NCI-H1105 treated with DMSO at 0.1 percent for 48 hours (cell line): Measurements from ENCODE around the gene CAPN15.

Experiments
- DNase-seq: peaks from one replicate; lab custom pipeline; 2025; lab: John Stamatoyannopoulos, UW

CAPN15 gene

GRCh38 chr16:578232-578869 lies 50.8 kb downstream of the CAPN15 start:
- no peak for DNase-seq

GRCh38 chr16:578870-579405 lies 51.4 kb downstream of the CAPN15 start:
- no peak for DNase-seq

- no peak for DNase-seq
Measured at GRCh38 chr16:580141-580945, 52.8 kb downstream of the CAPN15 start.

- DNase-seq: no peak
Measured at GRCh38 chr16:580946-581498, 53.5 kb downstream of the CAPN15 start.

GRCh38 chr16:582218-582613 lies 54.7 kb downstream of the CAPN15 start:
- DNase-seq: no peak

GRCh38 chr16:582614-583331 lies 55.3 kb downstream of the CAPN15 start:
- DNase-seq: no peak

- DNase-seq: no peak
Measured at GRCh38 chr16:583470-583814, 55.9 kb downstream of the CAPN15 start.

GRCh38 chr16:583815-584591 lies 56.5 kb downstream of the CAPN15 start:
- DNase-seq: peak; percentile 32

GRCh38 chr16:585351-585750 lies 57.8 kb downstream of the CAPN15 start:
- DNase-seq: peak; percentile 11

GRCh38 chr16:586047-586644 lies 58.6 kb downstream of the CAPN15 start:
- DNase-seq: no peak

GRCh38 chr16:586645-587590 lies 59.4 kb downstream of the CAPN15 start:
- DNase-seq: no peak

- DNase-seq: peak; percentile 7
Measured at GRCh38 chr16:588639-588888, 61.1 kb downstream of the CAPN15 start.

GRCh38 chr16:588889-589657 lies 61.6 kb downstream of the CAPN15 start:
- DNase-seq: peak; percentile 75

- peak; percentile 79 for DNase-seq
Measured at GRCh38 chr16:589658-590187, 62.2 kb downstream of the CAPN15 start, which contains the start of gene RAB40C. Gene RAB40C, plus strand, starts transcription at chr16:590066. Its CDS starts 226 bp downstream, at chr16:590292.

GRCh38 chr16:590188-590814 lies 62.8 kb downstream of the CAPN15 start:
- no peak for DNase-seq

- DNase-seq: no peak
Measured at GRCh38 chr16:590815-591200, 63.3 kb downstream of the CAPN15 start.

GRCh38 chr16:591231-591630 lies 63.7 kb downstream of the CAPN15 start:
- no peak for DNase-seq

GRCh38 chr16:591892-592517 lies 64.5 kb downstream of the CAPN15 start:
- DNase-seq: no peak
